ENCODE data around the gene DEFB115.
"Not testable (repeated sequence)": the region's sequence is repeated elsewhere in the genome, so short reads cannot be mapped to it uniquely, and the experiment has no call there.

Gene DEFB115

DNA sequence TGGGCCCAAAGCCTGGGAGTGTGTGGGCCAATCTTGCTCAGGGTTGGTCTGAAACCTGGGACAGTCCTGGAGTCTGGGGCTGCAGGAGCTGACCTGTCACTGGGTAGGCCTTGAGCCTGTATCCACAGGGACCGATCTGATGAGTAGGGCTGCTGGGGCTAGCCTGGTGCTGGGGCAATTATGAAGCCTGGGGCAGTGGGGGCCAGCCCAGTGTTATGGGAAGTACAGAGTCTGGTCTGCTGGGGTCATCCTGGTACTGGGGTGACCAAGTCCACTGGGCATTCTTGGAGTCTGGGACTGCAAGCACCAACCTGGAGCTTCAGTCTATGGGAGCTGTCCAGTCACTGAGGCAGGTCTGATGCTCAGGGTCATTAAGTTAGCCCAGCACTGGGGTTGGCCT, 20.7 kb downstream of the DEFB115 start:
- H3K4me3 ChIP-seq (replicated peaks in 1 of 2; ENCODE audit: low read depth in 2 of 2, low read length in 2 of 2), result no peak overlapping the region
- TF ChIP-seq, protein P1, sequence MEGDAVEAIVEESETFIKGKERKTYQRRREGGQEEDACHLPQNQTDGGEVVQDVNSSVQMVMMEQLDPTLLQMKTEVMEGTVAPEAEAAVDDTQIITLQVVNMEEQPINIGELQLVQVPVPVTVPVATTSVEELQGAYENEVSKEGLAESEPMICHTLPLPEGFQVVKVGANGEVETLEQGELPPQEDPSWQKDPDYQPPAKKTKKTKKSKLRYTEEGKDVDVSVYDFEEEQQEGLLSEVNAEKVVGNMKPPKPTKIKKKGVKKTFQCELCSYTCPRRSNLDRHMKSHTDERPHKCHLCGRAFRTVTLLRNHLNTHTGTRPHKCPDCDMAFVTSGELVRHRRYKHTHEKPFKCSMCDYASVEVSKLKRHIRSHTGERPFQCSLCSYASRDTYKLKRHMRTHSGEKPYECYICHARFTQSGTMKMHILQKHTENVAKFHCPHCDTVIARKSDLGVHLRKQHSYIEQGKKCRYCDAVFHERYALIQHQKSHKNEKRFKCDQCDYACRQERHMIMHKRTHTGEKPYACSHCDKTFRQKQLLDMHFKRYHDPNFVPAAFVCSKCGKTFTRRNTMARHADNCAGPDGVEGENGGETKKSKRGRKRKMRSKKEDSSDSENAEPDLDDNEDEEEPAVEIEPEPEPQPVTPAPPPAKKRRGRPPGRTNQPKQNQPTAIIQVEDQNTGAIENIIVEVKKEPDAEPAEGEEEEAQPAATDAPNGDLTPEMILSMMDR (IDR thresholded peaks at IDR 0.05; ENCODE audit: low read depth, low read length), result no peak
- no peak for DNase-seq (ENCODE audit: low read depth in 2 of 2)

DNA sequence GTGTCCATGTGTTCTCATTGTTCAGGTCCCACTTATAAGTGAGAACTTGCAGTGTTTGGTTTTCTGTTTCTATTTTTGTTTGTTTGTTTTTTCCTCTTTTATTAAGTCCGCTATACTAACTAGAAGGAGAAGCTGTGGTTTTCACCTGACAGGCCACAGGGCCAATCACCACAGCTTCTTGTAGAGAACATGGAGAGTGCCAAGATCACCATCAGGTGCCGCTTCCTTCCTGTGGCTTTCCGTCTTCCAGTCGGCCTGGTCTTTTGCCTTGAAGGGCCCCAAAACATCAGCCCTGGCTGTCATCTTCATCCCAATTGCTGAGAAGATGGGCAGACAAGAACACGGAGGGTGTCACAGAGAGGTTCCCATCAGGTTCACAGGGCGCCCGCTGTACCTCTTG, 27.5 kb downstream of the DEFB115 start:
- DNase-seq (ENCODE audit: low read depth in 2 of 2), result not testable (repeated sequence)

DNA sequence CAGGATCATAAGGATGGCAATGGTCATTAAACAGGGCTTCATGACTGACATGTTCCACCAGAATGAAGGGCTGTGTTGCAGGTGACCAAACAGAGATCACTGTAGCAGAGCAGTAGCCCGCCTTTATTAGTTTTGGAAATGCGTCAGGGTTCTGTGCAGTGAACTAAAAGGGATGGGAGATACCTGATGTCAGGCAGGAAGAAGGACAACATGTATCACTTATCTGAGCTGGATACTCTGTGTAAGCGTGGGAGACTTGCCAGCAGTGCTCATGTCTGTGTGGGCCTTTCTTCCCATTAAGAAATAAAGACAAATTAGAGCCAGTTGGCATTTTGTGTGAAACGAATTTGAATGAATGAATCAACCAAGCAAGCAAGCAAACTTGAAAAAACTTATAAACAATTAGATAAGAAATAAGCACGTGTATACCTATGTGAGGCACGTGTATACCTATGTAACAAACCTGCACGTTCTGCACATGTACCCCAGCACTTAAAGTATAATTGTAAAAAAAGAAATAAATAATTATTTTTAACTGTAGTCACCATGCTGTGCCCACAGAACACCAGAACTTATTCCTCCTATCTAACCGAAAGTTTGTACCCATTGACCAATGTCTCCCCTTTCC, 51.2 kb downstream of the DEFB115 start, which contains the start of gene DEFB116:
Gene DEFB116, minus strand, starts transcription at position 51 of the 628 bp plus-strand sequence. Its CDS starts 0 bp downstream, at position 51.
- DNase-seq (ENCODE audit: low read depth in 2 of 2), result no peak
- TF ChIP-seq, protein P1 (IDR thresholded peaks at IDR 0.05; ENCODE audit: low read depth, low read length), result no peak
- no peak within 1 kb of the TSS for H3K4me3 ChIP-seq (replicated peaks in 1 of 2; ENCODE audit: low read depth in 2 of 2, low read length in 2 of 2)

More for the DNA sequence above, 27.5 kb downstream of the DEFB115 start:
- not testable (repeated sequence) for H3K4me3 ChIP-seq (replicated peaks in 1 of 2; ENCODE audit: low read depth in 2 of 2, low read length in 2 of 2)

Measured in cardiac fibroblast (primary cell).